ENCODE measurements around the gene DAAM1.

DAAM1 gene

DNA sequence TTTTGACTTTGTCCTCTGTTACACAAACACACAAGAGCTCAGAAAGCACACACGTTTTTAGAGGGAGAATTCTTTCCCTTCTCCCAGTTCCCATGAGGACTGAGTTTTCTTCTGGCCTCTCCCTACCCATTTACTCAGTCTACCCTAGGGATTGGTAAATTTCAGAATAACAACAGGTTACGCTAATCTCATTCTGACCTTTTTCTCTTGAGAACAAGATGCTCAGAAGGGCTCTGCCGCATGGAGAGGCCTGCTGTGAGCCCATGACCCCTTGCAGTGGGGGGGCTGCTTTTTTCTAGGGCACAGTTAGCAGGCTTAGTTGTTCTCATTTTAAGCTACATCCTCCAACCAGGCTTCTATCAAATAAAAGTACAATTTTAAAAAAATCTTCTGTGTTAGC is 207.2 kb downstream of the DAAM1 start:
- H3K4me1 ChIP-seq (ENCODE audit: control insufficient read depth in 1 of 2, insufficient read depth in 1 of 2, low read depth in 1 of 2, low read length in 1 of 2), result no peaks in the 10 kb centered on the region
- H3K9me3 ChIP-seq, result no peaks in the 10 kb centered on the region
- TF ChIP-seq CTCF (IDR thresholded peaks at IDR 0.05), result no peak
- H3K36me3 ChIP-seq, result no peaks in the 10 kb centered on the region
- H3K27ac ChIP-seq, result no peak overlapping the region
- no peak overlapping the region for H3K4me3 ChIP-seq (ENCODE audit: low read depth in 1 of 2, low read length in 1 of 2)
- no peaks in the 10 kb centered on the region for H3K27me3 ChIP-seq

- H3K27ac ChIP-seq, result no peak overlapping the region
- TF ChIP-seq CTCF (IDR thresholded peaks at IDR 0.05), result no peak
- no peaks in the 10 kb centered on the region for H3K4me1 ChIP-seq (ENCODE audit: control insufficient read depth in 1 of 2, insufficient read depth in 1 of 2, low read depth in 1 of 2, low read length in 1 of 2)
- H3K9me3 ChIP-seq, result no peaks in the 10 kb centered on the region
- H3K36me3 ChIP-seq, result no peaks in the 10 kb centered on the region
- no peaks in the 10 kb centered on the region for H3K27me3 ChIP-seq
- no peak overlapping the region for H3K4me3 ChIP-seq (ENCODE audit: low read depth in 1 of 2, low read length in 1 of 2)
Observed at GRCh38 chr14:59398841-59399240, 210.4 kb downstream of the DAAM1 start.

GRCh38 chr14:59406454-59407245 is 218.2 kb downstream of the DAAM1 start:
- H3K9me3 ChIP-seq, result peaks cover 3% of the 10 kb centered on the region

DNA sequence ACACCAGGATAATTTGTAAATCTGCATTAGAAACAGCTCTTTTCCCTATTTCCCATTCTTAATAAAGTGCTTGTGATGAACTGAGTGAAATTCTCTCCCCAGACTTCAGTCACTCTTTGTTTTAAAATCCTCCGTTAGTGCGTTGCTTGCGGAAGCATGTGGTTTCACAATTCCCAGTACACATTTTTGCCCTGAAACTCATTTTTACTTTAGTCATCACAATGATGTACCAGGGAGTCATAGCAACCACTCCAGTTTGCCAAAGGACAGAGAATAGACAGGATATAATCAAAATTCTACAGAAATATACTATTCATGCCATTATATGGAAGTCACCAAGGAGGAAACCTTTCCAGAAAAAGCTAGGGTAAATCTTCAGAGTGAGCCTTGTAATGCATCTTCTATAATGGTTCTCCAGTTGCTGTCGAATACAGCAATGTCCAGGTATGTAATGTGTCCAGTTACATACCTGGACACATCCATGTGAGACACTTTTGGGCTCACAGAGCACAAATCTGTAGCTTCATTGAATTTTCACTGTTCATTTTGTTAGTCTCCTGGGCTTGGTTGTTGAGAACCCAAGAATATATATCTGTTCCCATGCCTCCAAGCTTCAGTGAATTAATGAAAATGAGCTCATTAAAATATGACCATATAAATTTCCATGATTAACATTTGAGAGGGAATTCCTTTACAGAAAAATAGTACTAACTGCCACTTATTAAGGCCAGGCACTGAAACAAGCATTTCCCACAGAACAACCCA is 219.0 kb downstream of the DAAM1 start:
- Histone ChIP-seq H3K27me3 (no peaks in the 10 kb centered on the region), H3K9me3 (peaks cover 3% of the 10 kb centered on the region), H3K4me1 (ENCODE audit: control insufficient read depth in 1 of 2, insufficient read depth in 1 of 2, low read depth in 1 of 2, low read length in 1 of 2) (no peaks in the 10 kb centered on the region), H3K36me3 (no peaks in the 10 kb centered on the region), H3K4me3 (ENCODE audit: low read depth in 1 of 2, low read length in 1 of 2) (no peak overlapping the region), H3K27ac (no peak overlapping the region)
- TF ChIP-seq CTCF (IDR thresholded peaks at IDR 0.05), result no peak

More at GRCh38 chr14:59406454-59407245, 218.2 kb downstream of the DAAM1 start:
- Histone ChIP-seq H3K36me3 (no peaks in the 10 kb centered on the region), H3K27me3 (no peaks in the 10 kb centered on the region), H3K27ac (no peak overlapping the region), H3K4me3 (ENCODE audit: low read depth in 1 of 2, low read length in 1 of 2) (no peak overlapping the region), H3K4me1 (ENCODE audit: control insufficient read depth in 1 of 2, insufficient read depth in 1 of 2, low read depth in 1 of 2, low read length in 1 of 2) (no peaks in the 10 kb centered on the region)
- TF ChIP-seq CTCF (IDR thresholded peaks at IDR 0.05), result no peak

DNA sequence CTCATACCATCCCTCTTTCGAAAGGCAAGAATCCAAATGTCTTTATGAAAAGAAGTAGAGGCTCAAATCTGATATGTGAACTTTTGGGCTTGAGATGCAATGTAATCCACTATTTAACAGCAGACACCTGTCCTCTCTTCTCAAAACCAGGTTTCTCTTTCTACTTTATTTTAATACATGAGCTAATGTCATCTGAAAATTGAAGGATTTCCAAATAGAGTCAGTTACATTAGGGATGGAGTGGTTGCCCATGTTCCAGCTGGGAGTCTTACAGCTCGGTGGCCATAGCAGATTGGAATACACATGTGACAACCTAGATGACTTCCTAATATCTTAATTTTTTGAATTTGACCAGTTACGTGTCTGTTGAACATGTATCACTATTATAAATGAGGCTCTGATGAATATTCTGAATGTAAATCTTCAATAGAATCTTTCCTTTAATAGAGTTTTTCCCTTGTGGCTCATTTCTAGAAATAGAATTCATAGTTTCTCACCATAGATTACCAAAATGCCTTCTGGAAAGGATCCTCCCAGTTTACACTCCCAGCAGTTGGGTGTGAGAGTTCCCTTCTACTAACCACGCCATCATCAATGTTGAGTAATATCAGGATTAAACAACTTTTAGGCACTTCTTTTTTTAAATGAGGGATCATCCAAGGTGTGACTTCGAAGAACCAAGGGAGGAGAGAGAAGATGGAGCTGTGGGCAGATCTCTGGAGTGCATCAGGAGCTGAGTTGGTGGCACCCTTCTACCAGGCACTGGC is 227.6 kb downstream of the DAAM1 start:
- no peaks in the 10 kb centered on the region for H3K9me3 ChIP-seq
- no peak for TF ChIP-seq CTCF (IDR thresholded peaks at IDR 0.05)
- no peak overlapping the region for H3K27ac ChIP-seq
- no peaks in the 10 kb centered on the region for H3K27me3 ChIP-seq
- H3K4me3 ChIP-seq (ENCODE audit: low read depth in 1 of 2, low read length in 1 of 2), result no peak overlapping the region
- H3K4me1 ChIP-seq (ENCODE audit: control insufficient read depth in 1 of 2, insufficient read depth in 1 of 2, low read depth in 1 of 2, low read length in 1 of 2), result no peaks in the 10 kb centered on the region
- H3K36me3 ChIP-seq, result no peaks in the 10 kb centered on the region

Measured in neutrophil (primary cell).